ENCODE measurements around the gene SLC25A47. TPM values are rescaled to one million over a fixed set of nuclear protein-coding genes. Genes with fewer than 3 reads are reported as not detected.

Gene SLC25A47
- total RNA-seq, 1 experiment from 2014 or later: not detected

Small RNA genes lying within 50 kb of the gene (small RNA-seq; reads per million reads assigned to genes)
- 0.47 reads per million, percentile 8 among the genes with 10 or more reads in this experiment for gene AL157871.3
- gene MIR345: 8.0 reads per million, percentile 88 among the genes with 10 or more reads in this experiment
- not detected for gene RN7SL523P

Other genes with a start within 250 kb of the SLC25A47 start
- 0.43 TPM in 1 of 2 replicates, not detected in the other for gene DEGS2, start 163.7 kb upstream of the SLC25A47 start, total RNA-seq (2014; rRNA removed; shearing (Covaris generic); ENCODE audit: low replicate concordance)
- 95.9 and 115 TPM in 2 replicates for gene YY1, start 84.2 kb upstream of the SLC25A47 start, total RNA-seq (2014; rRNA removed; shearing (Covaris generic); ENCODE audit: low replicate concordance)
- gene SLC25A29, start 16.9 kb upstream of the SLC25A47 start, total RNA-seq (2014; rRNA removed; shearing (Covaris generic); ENCODE audit: low replicate concordance): 29.4 and 83.8 TPM in 2 replicates
- gene WDR25, start 53.1 kb downstream of the SLC25A47 start, total RNA-seq (2014; rRNA removed; shearing (Covaris generic); ENCODE audit: low replicate concordance): 10.8 and 13.5 TPM in 2 replicates